ENCODE results near the gene L1TD1.
"Not testable (repeated sequence)": the region's sequence is repeated elsewhere in the genome, so short reads cannot be mapped to it uniquely, and the experiment has no call there.

GRCh38 chr1:62244380-62244779 lies 49.7 kb downstream of the L1TD1 start:
- not testable (repeated sequence) for TF ChIP-seq POLR2A (IDR thresholded peaks at IDR 0.05)
- TF ChIP-seq, protein P1, sequence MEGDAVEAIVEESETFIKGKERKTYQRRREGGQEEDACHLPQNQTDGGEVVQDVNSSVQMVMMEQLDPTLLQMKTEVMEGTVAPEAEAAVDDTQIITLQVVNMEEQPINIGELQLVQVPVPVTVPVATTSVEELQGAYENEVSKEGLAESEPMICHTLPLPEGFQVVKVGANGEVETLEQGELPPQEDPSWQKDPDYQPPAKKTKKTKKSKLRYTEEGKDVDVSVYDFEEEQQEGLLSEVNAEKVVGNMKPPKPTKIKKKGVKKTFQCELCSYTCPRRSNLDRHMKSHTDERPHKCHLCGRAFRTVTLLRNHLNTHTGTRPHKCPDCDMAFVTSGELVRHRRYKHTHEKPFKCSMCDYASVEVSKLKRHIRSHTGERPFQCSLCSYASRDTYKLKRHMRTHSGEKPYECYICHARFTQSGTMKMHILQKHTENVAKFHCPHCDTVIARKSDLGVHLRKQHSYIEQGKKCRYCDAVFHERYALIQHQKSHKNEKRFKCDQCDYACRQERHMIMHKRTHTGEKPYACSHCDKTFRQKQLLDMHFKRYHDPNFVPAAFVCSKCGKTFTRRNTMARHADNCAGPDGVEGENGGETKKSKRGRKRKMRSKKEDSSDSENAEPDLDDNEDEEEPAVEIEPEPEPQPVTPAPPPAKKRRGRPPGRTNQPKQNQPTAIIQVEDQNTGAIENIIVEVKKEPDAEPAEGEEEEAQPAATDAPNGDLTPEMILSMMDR (IDR thresholded peaks at IDR 0.05) = not testable (repeated sequence)

Data from right lobe of liver (tissue), 4 donors.